GM23248 (cell line): ENCODE results near the gene RHOJ.

Experiments used
- EZH2 ChIP-seq: fragments of 200-600 bp; sonication (generic); IDR thresholded peaks from 2 replicates; pipeline ENCODE4 v1.6.1; 2018; ENCODE audit warnings: antibody characterized with exemption, mild to moderate bottlenecking; ENCODE audit not compliant: insufficient read depth, poor library complexity, severe bottlenecking
- EZH2phosphoT487 ChIP-seq: fragments of 200-600 bp; sonication (generic); IDR thresholded peaks from 2 replicates; pipeline ENCODE4 v1.6.1; 2018; ENCODE audit warnings: antibody characterized with exemption, moderate library complexity, mild to moderate bottlenecking, low read depth; ENCODE audit not compliant: insufficient read depth

DNA sequence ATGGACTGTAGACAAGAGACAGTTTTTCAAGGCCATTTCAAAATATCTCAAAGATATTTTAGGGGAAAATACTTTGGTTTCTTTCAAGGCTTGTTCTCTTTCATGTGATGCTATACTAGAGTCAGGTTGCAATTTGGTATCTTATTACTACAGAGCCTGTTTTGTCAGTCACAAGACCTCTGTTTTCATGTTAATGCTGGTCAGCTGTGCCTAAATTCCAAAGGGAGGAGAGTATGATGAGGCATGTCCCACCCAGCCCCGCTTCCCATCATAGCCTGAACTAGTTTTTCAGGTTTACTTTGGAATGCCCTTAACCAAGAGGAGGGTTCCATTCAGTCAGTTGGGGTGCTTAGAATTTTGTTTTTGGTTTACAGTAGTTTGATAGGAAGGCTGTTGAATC lies 61.9 kb downstream of the RHOJ start:
- TF ChIP-seq EZH2phosphoT487, result no peak
- no peak for TF ChIP-seq EZH2
